HFFc6 (cell line): ENCODE data around the gene AIFM3. TPM values are rescaled to one million over a fixed set of nuclear protein-coding genes. Genes with fewer than 3 reads are reported as not detected.

Source experiments
- DNase-seq: peaks from one replicate; pipeline ENCODE4 v3.0.0-alpha.2; 2018
- H3K27ac Mint-ChIP-seq: 2 replicates; pipeline ENCODE4 v1.8.0; 2020; ENCODE audit warnings: mild to moderate bottlenecking, mixed read lengths
- H3K27me3 Mint-ChIP-seq: 2 replicates; pipeline ENCODE4 v1.8.0; 2021; ENCODE audit warnings: mild to moderate bottlenecking, moderate library complexity, mixed read lengths; ENCODE audit not compliant: insufficient read depth
- H3K36me3 Mint-ChIP-seq: 2 replicates; pipeline ENCODE4 v1.8.0; 2021; ENCODE audit warnings: low read depth, mixed read lengths
- H3K4me1 Mint-ChIP-seq: 2 replicates; pipeline ENCODE4 v1.8.0; 2020; ENCODE audit warnings: low read depth, mixed read lengths
- H3K4me3 Mint-ChIP-seq: 2 replicates; pipeline ENCODE4 v1.8.0; 2020; ENCODE audit warnings: mild to moderate bottlenecking, moderate library complexity, mixed read lengths
- H3K9me3 Mint-ChIP-seq: 2 replicates; pipeline ENCODE4 v1.8.0; 2020; ENCODE audit warnings: mild to moderate bottlenecking, mixed read lengths
- total RNA-seq, 6 experiments: library from RNA; stranded (reverse); fragmentation: NEBNext Ultra II Directional; extraction: Animal tissue kit (Norgen Biotek cat#: 25700); gene quantifications; 2 replicates in 1 of 6; 3 replicates in 5 of 6; pipeline ENCODE4 v1.2.3, GENCODE V29; 2021
- TF ChIP-seq, protein P1 (sequence below): fragments of 200-600 bp; sonication (generic); IDR thresholded peaks from 2 replicates; pipeline ENCODE4 v1.5.0; 2021; ENCODE audit warnings: antibody characterized with exemption, mild to moderate bottlenecking

The AIFM3 gene
- total RNA-seq, 6 experiments from 2014 or later: 0.15 to 0.51 (median 0.31) TPM; not detected in 3

- H3K36me3 Mint-ChIP-seq: peaks cover 7% of the 10 kb centered on the region; the same call in 1 of the 2 replicates
- no peaks in the 10 kb centered on the region for H3K9me3 Mint-ChIP-seq
- no peaks in the 10 kb centered on the region for H3K4me1 Mint-ChIP-seq
- H3K27ac Mint-ChIP-seq: no peak overlapping the region
- no peak for DNase-seq
- TF ChIP-seq, protein P1, sequence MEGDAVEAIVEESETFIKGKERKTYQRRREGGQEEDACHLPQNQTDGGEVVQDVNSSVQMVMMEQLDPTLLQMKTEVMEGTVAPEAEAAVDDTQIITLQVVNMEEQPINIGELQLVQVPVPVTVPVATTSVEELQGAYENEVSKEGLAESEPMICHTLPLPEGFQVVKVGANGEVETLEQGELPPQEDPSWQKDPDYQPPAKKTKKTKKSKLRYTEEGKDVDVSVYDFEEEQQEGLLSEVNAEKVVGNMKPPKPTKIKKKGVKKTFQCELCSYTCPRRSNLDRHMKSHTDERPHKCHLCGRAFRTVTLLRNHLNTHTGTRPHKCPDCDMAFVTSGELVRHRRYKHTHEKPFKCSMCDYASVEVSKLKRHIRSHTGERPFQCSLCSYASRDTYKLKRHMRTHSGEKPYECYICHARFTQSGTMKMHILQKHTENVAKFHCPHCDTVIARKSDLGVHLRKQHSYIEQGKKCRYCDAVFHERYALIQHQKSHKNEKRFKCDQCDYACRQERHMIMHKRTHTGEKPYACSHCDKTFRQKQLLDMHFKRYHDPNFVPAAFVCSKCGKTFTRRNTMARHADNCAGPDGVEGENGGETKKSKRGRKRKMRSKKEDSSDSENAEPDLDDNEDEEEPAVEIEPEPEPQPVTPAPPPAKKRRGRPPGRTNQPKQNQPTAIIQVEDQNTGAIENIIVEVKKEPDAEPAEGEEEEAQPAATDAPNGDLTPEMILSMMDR: no peak
- H3K4me3 Mint-ChIP-seq: no peak overlapping the region
- no peaks in the 10 kb centered on the region for H3K27me3 Mint-ChIP-seq
Measured at GRCh38 chr22:20991252-20992055, 24.4 kb downstream of the AIFM3 start.

GRCh38 chr22:20992056-20992442, 25.0 kb downstream of the AIFM3 start:
- Mint-ChIP-seq H3K27me3 (no peaks in the 10 kb centered on the region), H3K36me3 (peaks cover 4% of the 10 kb centered on the region; the same call in 1 of the 2 replicates), H3K4me1 (no peaks in the 10 kb centered on the region), H3K27ac (no peak overlapping the region), H3K9me3 (no peaks in the 10 kb centered on the region), H3K4me3 (no peak overlapping the region)
- TF ChIP-seq, protein P1: no peak
- DNase-seq: no peak

DNA sequence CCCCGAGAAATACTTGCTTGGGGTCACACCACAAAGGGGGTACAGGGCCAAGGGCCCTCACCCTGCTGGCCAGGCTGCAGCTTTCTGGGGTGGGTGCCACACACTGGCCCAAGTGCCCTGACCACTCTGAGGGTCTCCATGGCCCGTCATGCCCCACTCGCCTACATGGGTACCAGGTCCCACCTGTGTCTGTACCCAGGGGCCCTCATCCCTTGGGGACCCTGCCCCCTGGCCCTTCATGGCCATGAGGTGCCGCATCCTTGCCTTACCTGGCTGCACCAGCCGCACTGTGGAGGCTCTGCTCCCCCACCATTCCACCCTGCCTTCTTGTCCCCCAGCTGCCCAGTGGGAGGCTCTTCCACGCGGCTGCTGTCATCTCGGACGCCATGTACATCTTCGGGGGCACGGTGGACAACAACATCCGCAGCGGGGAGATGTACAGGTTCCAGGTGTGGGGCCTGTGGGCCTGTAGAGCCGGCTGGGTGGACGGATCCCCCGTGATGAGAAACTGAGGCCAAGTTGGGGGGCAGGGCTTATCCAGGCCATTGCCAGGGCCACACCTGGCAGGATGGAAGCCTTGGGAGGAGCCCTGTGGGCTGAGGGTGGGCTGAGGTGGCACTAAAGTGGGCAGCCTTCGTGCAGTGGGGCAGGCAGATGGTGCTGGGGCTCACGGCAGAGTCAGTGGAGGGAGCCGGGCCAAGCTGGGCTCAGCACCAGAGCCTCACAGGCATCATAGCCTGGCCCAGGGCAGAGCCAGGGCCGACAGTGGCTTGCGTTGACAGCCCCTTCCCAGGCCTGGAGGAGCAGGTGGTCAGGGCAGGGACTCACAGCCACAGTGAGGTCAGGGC, 25.6 kb downstream of the AIFM3 start:
- H3K9me3 Mint-ChIP-seq: no peaks in the 10 kb centered on the region
- no peaks in the 10 kb centered on the region for H3K27me3 Mint-ChIP-seq
- DNase-seq: no peak

DNA sequence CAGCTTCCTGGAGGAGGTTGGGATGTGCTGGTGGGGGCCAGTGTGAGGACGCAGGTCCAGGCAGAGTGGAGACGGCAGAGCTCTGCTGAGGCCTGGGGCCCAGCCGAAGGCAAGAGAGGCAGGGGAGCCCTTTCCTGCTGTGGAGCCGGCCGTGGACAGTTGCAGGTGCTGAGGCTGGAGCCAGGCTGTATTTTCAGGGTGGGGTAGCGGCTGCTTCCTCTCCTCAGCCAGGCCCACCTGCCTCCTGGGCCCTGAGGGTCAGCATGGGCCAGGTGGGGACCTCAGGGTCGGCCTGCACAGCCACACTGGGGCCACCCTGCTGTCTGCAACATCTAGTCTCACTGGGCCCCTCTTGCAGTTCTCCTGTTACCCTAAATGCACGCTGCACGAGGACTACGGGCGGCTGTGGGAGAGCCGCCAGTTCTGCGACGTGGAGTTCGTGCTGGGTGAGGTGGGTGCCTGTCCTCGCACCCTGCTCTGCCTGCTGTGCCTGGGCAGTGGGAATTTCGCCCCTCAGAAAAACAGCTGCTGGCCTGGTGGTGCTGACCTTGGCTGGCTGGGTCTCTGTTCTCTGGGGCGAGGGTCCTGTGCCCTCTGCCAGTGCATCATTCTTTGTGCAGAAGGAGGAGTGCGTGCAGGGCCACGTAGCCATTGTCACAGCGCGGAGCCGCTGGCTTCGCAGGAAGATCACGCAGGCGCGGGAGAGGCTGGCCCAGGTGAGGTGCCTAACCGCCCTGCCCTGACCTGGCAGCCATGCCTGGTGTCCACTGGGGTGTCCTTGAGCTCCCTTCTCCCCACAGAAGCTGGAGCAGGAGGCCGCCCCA, 26.5 kb downstream of the AIFM3 start:
- Mint-ChIP-seq H3K27me3 (no peaks in the 10 kb centered on the region), H3K36me3 (no peaks in the 10 kb centered on the region; the same call in 1 of the 2 replicates), H3K9me3 (no peaks in the 10 kb centered on the region), H3K4me1 (no peaks in the 10 kb centered on the region), H3K27ac (no peak overlapping the region), H3K4me3 (no peak overlapping the region)
- TF ChIP-seq, protein P1: no peak
- no peak for DNase-seq

More for the DNA sequence above, 25.6 kb downstream of the AIFM3 start:
- Mint-ChIP-seq H3K4me1 (no peaks in the 10 kb centered on the region), H3K4me3 (no peak overlapping the region), H3K36me3 (peaks cover 2% of the 10 kb centered on the region; the same call in 1 of the 2 replicates), H3K27ac (no peak overlapping the region)
- TF ChIP-seq, protein P1: no peak
